Measurements from ENCODE around the gene APMAP. TPM values are rescaled to one million over a fixed set of nuclear protein-coding genes. Genes with fewer than 3 reads are reported as not detected.

APMAP gene
- total RNA-seq (2022; extraction: Qiagen RNA extraction) = 182 to 192 TPM (median 183 TPM) in 5 replicates

GRCh38 chr20:24992487-24993205 is at the start of gene APMAP:
Gene APMAP (minus strand): TSS chr20:24992751. CDS start chr20:24992688, 63 bp downstream.

GRCh38 chr20:24948939-24949679 is 43.4 kb downstream of the APMAP start, which contains the start of gene CST7:
Gene CST7 (plus strand): TSS chr20:24949269. CDS start chr20:24949506, 237 bp downstream.

Other genes with a start within 250 kb of the APMAP start
- gene CST7, start 43.5 kb downstream of the APMAP start, total RNA-seq (2022; extraction: Qiagen RNA extraction) = 0.12 to 0.14 TPM in 2 of 5 replicates, not detected in the others
- 15.2 to 21.8 TPM (median 18.5 TPM) in 5 replicates for gene ACSS1, start 65.4 kb upstream of the APMAP start, total RNA-seq (2022; extraction: Qiagen RNA extraction)
- gene VSX1, start 89.4 kb upstream of the APMAP start, total RNA-seq (2022; extraction: Qiagen RNA extraction) = 0.66 to 1.2 TPM (median 0.93 TPM) in 5 replicates
- gene ENTPD6, start 203.0 kb upstream of the APMAP start, total RNA-seq (2022; extraction: Qiagen RNA extraction) = 168 to 216 TPM (median 190 TPM) in 5 replicates